Panc1 (cell line): ENCODE measurements around the gene TCAF1. TPM values are rescaled to one million over a fixed set of nuclear protein-coding genes. Genes with fewer than 3 reads are reported as not detected.

ENCODE experiments used
- ATAC-seq: fragments of 200-7000 bp; cut with Tn5 transposase; 2 replicates; pipeline ENCODE4 v1.9.1; 2020; ENCODE audit warnings: mild to moderate bottlenecking, moderate library complexity
- BruUV-seq: library from RNA; stranded (reverse); fragments of 400-500 nt; replicated peaks from 2 replicates; lab custom pipeline; 2021; lab: Mats Ljungman, UMichigan
- CTCF ChIA-PET: fragments of 300-600 bp; sonication (Branson Sonifier 250); formaldehyde crosslinking; loops from one replicate; lab custom pipeline; 2022; ENCODE audit warnings: antibody characterized with exemption; lab: Charles Lee
- POLR2A ChIA-PET: fragments of 300-600 bp; sonication (Branson Sonifier 250); formaldehyde crosslinking; loops from one replicate; lab custom pipeline; 2022; ENCODE audit warnings: antibody characterized with exemption; lab: Charles Lee
- DNase-seq: peaks from one replicate; pipeline ENCODE4 v3.0.0-alpha.2; 2010; ENCODE audit warnings: low read depth, low spot score
- H3K27ac ChIP-seq: 2 replicates; pipeline ENCODE4 v1.5.1; 2011; ENCODE audit warnings: mild to moderate bottlenecking, low read length, inconsistent platforms
- H3K27me3 ChIP-seq: fragments of 200-500 bp; sonication (Bioruptor generic); 2 replicates; pipeline ENCODE4 v1.6.0; 2014; ENCODE audit warnings: low read length, inconsistent platforms; ENCODE audit not compliant: control insufficient read depth, insufficient read depth
- H3K36me3 ChIP-seq: fragments of 200-500 bp; sonication (Bioruptor generic); 2 replicates; pipeline ENCODE4 v1.5.1; 2014; ENCODE audit warnings: inconsistent platforms, mild to moderate bottlenecking, low read length, moderate library complexity; ENCODE audit not compliant: control insufficient read depth, insufficient read depth
- H3K4me1 ChIP-seq: 2 replicates; pipeline ENCODE4 v1.5.1; 2011; ENCODE audit warnings: inconsistent platforms, mild to moderate bottlenecking, low read length, moderate library complexity; ENCODE audit not compliant: control insufficient read depth, insufficient read depth
- H3K4me3 ChIP-seq, 2 experiments: 2 replicates each; pipeline ENCODE4 v1.5.1; 2011 to 2012; ENCODE audit warnings: low read depth in 2 of 2, low read length in 2 of 2, mild to moderate bottlenecking in 2 of 2, inconsistent platforms in 1 of 2, moderate library complexity in 1 of 2
- H3K9me3 ChIP-seq: fragments of 200-500 bp; sonication (Bioruptor generic); 2 replicates; pipeline ENCODE4 v1.5.1; 2014; ENCODE audit warnings: low read depth, mild to moderate bottlenecking, inconsistent platforms, low read length, moderate library complexity; ENCODE audit not compliant: control insufficient read depth, insufficient read depth
- CTCF ChIP-seq: fragments of 450-650 bp; IDR thresholded peaks from 2 replicates; pipeline ENCODE4 v1.5.1; 2017; ENCODE audit warnings: mild to moderate bottlenecking
- POLR2AphosphoS5 ChIP-seq: IDR thresholded peaks from 2 replicates; pipeline ENCODE4 v1.6.1; 2012; ENCODE audit warnings: mild to moderate bottlenecking, low read depth, low read length, moderate library complexity
- REST ChIP-seq, 2 experiments: IDR thresholded peaks; 2 replicates each; pipeline ENCODE4 v1.6.1; 2011 to 2012; ENCODE audit warnings: low read depth in 2 of 2, control low read depth in 1 of 2, low read length in 1 of 2, mild to moderate bottlenecking in 1 of 2, moderate library complexity in 1 of 2; ENCODE audit not compliant: insufficient read depth in 1 of 2
- SIN3A ChIP-seq: IDR thresholded peaks from 2 replicates; pipeline ENCODE4 v1.6.1; 2012; ENCODE audit warnings: low read depth, mild to moderate bottlenecking, low read length, moderate library complexity, borderline replicate concordance; ENCODE audit not compliant: insufficient read depth
- TCF7L2 ChIP-seq: IDR thresholded peaks from 2 replicates; pipeline ENCODE4 v1.6.1; 2011; ENCODE audit warnings: mild to moderate bottlenecking, low read depth, low read length, inconsistent platforms
- in situ Hi-C: cut with HindIII; loops from 2 replicates; pipeline ENCODE4 v1.10.0; 2016; ENCODE audit warnings: low sequenced_read_pairs, low pct_unique_long_range_greater_than_20kb
- intact Hi-C: fragments of 100-400 bp; cut with micrococcal nuclease; formaldehyde crosslinking; loops from one replicate; pipeline ENCODE4 v1.10.0; 2022; ENCODE audit not compliant: unreplicated experiment
- total RNA-seq: library from RNA; stranded (reverse); gene quantifications from one replicate; pipeline ENCODE4 v1.2.1, GENCODE V29; 2021; ENCODE audit not compliant: unreplicated experiment

The TCAF1 gene
- total RNA-seq, 1 experiment from 2014 or later = 35.2 TPM

- no peak for ATAC-seq
- CTCF ChIA-PET = no interaction called here
- H3K4me1 ChIP-seq = no peaks in the 10 kb centered on the region
- H3K36me3 ChIP-seq = no peaks in the 10 kb centered on the region
- BruUV-seq = no TSS peak
- POLR2A ChIA-PET = interaction anchor here (0.7 kb wide), 1 partner anchor 438 kb away, joined by 3 read pairs; no protein-coding TSS in a partner anchor
- intact Hi-C loops = no loop called here
- in situ Hi-C loops = no loop called here
- TF ChIP-seq SIN3A = no peak
- no peak for TF ChIP-seq CTCF
- no peak for TF ChIP-seq REST (IDR thresholded peaks at IDR 0.05; ENCODE audit: insufficient read depth in 1 of 2, low read depth in 2 of 2, low read length in 1 of 2)
- no peak for TF ChIP-seq POLR2AphosphoS5
- no peak for TF ChIP-seq TCF7L2
- H3K9me3 ChIP-seq = no peaks in the 10 kb centered on the region; the same call in 1 of the 2 replicates
- no peak for DNase-seq
- no peak overlapping the region for H3K4me3 ChIP-seq
- H3K27ac ChIP-seq = no peak overlapping the region
- H3K27me3 ChIP-seq = no peaks in the 10 kb centered on the region
These were observed 45.1 kb upstream of the TCAF1 start for GRCh38 chr7:143947111-143947510.

- ChIA-PET CTCF (no interaction called here), POLR2A (no interaction called here)
- H3K4me3 ChIP-seq = no peak overlapping the region
- no peaks in the 10 kb centered on the region for H3K27me3 ChIP-seq
- BruUV-seq = no TSS peak
- DNase-seq (no peak), ATAC-seq (no peak)
- no peak overlapping the region for H3K27ac ChIP-seq
- no peaks in the 10 kb centered on the region; the same call in 1 of the 2 replicates for H3K9me3 ChIP-seq
- no peaks in the 10 kb centered on the region for H3K36me3 ChIP-seq
- intact Hi-C loops (no loop called here), in situ Hi-C loops (no loop called here)
- H3K4me1 ChIP-seq = no peaks in the 10 kb centered on the region
- TF ChIP-seq REST (IDR thresholded peaks at IDR 0.05; ENCODE audit: insufficient read depth in 1 of 2, low read depth in 2 of 2, low read length in 1 of 2) (no peak), SIN3A (no peak), CTCF (no peak), POLR2AphosphoS5 (no peak), TCF7L2 (no peak)
These were observed 43.4 kb upstream of the TCAF1 start for GRCh38 chr7:143945423-143945822.
